GM12874 (cell line): ENCODE results near the gene KANSL3.

Experiments used
- TF ChIP-seq, protein P1 (sequence below): IDR thresholded peaks from 2 replicates; pipeline ENCODE4 v1.5.1; 2011; ENCODE audit warnings: low read depth, mild to moderate bottlenecking, control low read depth, low read length, moderate library complexity; ENCODE audit not compliant: insufficient read depth

The KANSL3 gene

DNA sequence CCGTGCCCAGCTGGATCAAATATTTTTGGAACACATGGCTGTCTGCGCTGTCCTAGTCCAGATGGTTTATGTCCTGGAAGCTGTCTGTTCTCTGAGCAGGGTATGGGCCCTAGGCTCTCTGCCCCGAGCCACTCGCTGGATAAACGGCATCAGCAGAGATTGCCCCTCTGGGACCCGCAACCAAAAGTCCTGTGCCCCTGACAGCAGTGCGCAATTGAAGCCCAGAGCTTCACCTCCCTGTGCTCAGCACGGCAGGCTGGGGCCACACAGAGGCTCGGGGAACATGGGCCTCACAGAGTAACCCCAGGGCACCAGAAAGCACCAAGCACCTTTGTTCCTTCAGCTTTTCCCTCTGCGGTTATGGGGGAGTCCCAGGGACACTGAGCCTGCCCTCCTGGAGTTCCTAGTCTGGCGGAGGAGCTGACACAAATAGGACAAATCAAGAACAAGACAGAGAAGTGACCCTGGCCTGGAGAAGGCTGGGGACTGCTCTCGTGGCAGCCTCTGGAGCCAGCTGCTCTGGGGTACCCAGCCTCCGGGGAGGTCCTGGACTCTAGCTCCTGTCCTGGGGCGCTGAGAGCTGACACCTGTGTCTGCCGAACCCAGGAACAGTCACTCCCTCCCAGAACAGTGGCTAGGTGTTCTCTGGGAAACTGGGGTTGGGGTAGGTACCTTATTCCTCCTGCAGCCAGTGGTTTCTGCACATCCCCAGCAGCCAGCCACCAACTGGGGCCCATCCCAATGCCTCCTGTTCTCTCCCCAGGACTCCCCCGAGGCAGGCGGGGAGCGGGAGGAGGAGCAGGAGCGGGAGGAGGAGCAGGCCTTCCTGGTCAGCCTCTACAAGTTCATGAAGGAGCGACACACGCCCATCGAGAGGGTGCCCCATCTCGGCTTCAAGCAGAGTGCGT lies 89.3 kb downstream of the KANSL3 start:
- TF ChIP-seq, protein P1, sequence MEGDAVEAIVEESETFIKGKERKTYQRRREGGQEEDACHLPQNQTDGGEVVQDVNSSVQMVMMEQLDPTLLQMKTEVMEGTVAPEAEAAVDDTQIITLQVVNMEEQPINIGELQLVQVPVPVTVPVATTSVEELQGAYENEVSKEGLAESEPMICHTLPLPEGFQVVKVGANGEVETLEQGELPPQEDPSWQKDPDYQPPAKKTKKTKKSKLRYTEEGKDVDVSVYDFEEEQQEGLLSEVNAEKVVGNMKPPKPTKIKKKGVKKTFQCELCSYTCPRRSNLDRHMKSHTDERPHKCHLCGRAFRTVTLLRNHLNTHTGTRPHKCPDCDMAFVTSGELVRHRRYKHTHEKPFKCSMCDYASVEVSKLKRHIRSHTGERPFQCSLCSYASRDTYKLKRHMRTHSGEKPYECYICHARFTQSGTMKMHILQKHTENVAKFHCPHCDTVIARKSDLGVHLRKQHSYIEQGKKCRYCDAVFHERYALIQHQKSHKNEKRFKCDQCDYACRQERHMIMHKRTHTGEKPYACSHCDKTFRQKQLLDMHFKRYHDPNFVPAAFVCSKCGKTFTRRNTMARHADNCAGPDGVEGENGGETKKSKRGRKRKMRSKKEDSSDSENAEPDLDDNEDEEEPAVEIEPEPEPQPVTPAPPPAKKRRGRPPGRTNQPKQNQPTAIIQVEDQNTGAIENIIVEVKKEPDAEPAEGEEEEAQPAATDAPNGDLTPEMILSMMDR: no peak

DNA sequence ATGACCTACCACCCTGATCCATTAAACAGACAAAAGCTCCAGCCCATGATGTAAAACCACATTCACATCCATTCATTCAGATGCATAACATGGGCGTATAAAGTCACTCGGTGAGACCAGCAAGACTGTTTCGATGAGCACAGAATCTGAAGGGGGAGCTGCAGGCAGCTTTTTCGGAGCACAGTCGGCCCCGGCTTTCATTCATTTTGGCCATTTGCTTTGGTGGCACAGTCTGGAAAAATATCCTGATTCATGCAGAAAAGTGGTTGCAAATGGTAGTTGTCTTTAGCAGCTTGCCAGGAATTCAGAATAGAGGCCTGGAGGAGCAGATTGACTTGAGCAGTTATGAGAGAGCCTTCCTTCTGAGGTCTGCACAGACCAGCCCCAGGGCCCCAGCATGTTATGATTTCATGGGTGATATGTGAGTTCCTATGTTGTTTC lies 90.4 kb downstream of the KANSL3 start:
- TF ChIP-seq, protein P1: no peak

DNA sequence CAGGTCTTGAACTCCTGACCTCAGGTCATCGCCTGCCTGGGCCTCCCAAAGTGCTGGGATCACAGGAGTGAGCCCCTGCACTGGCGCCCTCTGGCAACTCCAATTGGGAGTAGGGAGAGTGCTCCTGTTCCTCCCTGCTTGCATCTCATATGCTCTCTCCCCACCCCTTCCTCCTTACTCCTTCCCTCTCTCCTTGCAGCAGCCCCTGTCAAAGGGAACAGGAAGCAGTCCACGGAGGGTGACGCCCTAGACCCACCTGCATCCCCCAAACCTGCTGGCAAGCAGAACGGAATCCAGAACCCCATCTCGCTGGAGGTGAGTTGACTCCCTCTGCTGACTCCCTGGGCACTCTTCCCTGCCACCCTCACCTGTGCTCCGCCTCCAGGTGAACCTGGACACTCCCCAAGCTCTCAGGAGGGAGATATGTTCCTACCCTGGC lies 90.9 kb downstream of the KANSL3 start:
- TF ChIP-seq, protein P1: no peak

DNA sequence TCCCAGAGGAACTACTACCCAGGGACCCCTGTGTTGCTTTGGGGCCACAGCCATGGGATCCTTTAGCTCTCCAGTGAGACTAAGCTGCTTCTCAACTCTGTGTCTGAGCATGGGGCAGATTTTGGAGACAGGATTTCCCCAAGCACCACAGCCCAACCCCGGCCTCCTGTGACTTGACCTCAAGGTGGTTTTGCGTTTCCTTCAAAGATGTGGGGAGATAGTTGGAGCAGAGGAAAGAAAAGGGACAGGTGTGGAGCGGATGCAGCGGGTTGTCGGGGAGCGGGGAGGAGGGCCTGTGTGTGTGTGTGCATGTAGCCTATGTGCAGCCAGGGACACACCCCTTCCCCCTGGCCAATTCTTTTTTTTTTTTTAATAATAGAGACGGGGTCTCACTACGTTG lies 91.3 kb downstream of the KANSL3 start:
- TF ChIP-seq, protein P1: no peak

DNA sequence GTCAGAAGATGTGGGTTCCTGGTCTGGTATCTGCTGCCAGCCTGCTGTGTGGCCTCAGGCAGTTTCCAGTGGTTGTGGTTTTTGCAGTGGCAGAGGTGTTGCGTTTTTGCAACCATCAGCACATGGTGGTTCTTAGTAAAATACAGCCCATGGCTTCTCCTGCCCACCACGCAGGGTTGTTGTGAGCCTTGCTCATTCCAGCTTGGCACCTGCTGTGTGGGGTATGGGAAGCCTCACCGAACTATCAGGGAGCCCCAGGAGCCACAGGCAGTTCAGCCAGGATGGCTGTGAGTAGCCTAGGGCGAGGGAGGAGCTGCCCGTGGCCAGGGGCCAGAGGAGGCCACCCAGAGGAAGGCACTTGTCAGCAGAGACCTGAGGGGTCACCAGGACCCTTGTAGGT lies 91.8 kb downstream of the KANSL3 start:
- TF ChIP-seq, protein P1: no peak
